Natural killer cell (primary cell): Measurements from ENCODE around the gene ELAVL3. TPM values are rescaled to one million over a fixed set of nuclear protein-coding genes. Genes with fewer than 3 reads are reported as not detected.

Experiments
- ATAC-seq, 3 donors: fragments of 150-1000 bp in 2 of 3; fragments of 200-7000 bp in 1 of 3; cut with Tn5 transposase; 1 replicate in 1 of 3; 2 replicates in 2 of 3; pipeline ENCODE4 v1.10.0; 2021; ENCODE audit warnings: mild to moderate bottlenecking in 2 of 3, moderate library complexity in 2 of 3
- DNase-seq, 2 donors: peaks; one replicate each; pipeline versions ENCODE4 v3.0.0 to v3.0.0-alpha.2; 2013 to 2021; ENCODE audit warnings: mixed read lengths in 1 of 2
- H3K27ac ChIP-seq: one replicate; pipeline ENCODE4 v1.5.1; 2013; ENCODE audit warnings: mild to moderate bottlenecking, low read length
- H3K27me3 ChIP-seq: one replicate; pipeline ENCODE4 v1.6.1; 2013; ENCODE audit warnings: low read length; ENCODE audit not compliant: control insufficient read depth, insufficient read depth
- H3K36me3 ChIP-seq: one replicate; pipeline ENCODE4 v1.6.1; 2013; ENCODE audit warnings: low read length; ENCODE audit not compliant: control insufficient read depth, insufficient read depth
- H3K4me1 ChIP-seq: one replicate; pipeline ENCODE4 v1.6.1; 2013; ENCODE audit warnings: low read length; ENCODE audit not compliant: control insufficient read depth, insufficient read depth
- H3K4me3 ChIP-seq: one replicate; pipeline ENCODE4 v1.5.1; 2013; ENCODE audit warnings: low read length
- H3K9me3 ChIP-seq: one replicate; pipeline ENCODE4 v1.6.1; 2013; ENCODE audit warnings: low read length; ENCODE audit not compliant: control insufficient read depth, insufficient read depth
- H3K27ac Mint-ChIP-seq, 2 donors: one replicate each; pipeline ENCODE4 v1.8.0; 2022; ENCODE audit warnings: mild to moderate bottlenecking in 2 of 2, mixed read lengths in 2 of 2, moderate library complexity in 1 of 2
- H3K27me3 Mint-ChIP-seq, 2 donors: one replicate each; pipeline ENCODE4 v1.8.0; 2022; ENCODE audit warnings: low read depth in 2 of 2, mixed read lengths in 2 of 2
- H3K36me3 Mint-ChIP-seq: one replicate; pipeline ENCODE4 v1.8.0; 2022; ENCODE audit warnings: mixed read lengths
- H3K4me1 Mint-ChIP-seq, 2 donors: one replicate each; pipeline ENCODE4 v1.8.0; 2022; ENCODE audit warnings: mixed read lengths in 2 of 2
- H3K4me3 Mint-ChIP-seq: one replicate; pipeline ENCODE4 v1.8.0; 2022; ENCODE audit warnings: mild to moderate bottlenecking, moderate library complexity, mixed read lengths
- H3K9me3 Mint-ChIP-seq, 2 donors: one replicate each; pipeline ENCODE4 v1.8.0; 2022; ENCODE audit warnings: mixed read lengths in 2 of 2
- CTCF ChIP-seq: fragments of 200-600 bp; IDR thresholded peaks from one replicate; pipeline ENCODE4 v1.8.0; 2022; ENCODE audit warnings: antibody characterized with exemption
- WGBS: methylation state at CpG from one replicate; pipeline ENCODE4 v1.1.7; 2013; ENCODE audit warnings: missing lambda C conversion rate; ENCODE audit not compliant: insufficient coverage; 5-methylcytosine and 5-hydroxymethylcytosine counted together
- intact Hi-C: fragments of 100-400 bp; cut with micrococcal nuclease; formaldehyde crosslinking; loops from one replicate; pipeline ENCODE4 v1.14.2; 2022
- total RNA-seq, 4 donors: library from RNA; stranded (reverse); fragments of 120-200 nt in 1 of 4; gene quantifications; one replicate each; pipeline versions ENCODE4 v1.2.3 to v1.2.4, GENCODE V29; 2013 to 2022

The ELAVL3 gene
- not detected for total RNA-seq
- total RNA-seq (2013), result not detected

- no peak for TF ChIP-seq CTCF
- Mint-ChIP-seq H3K27ac (peak within 1 kb of the TSS in 1 of 2 donors; percentile 89), H3K4me1 (peaks cover 15 to 30% of the 10 kb centered on the region in 2 donors), H3K36me3 (no peaks in the 10 kb centered on the region), H3K27me3 (peaks cover 28 to 31% of the 10 kb centered on the region in 2 donors), H3K9me3 (no peaks in the 10 kb centered on the region), H3K4me3 (peak within 1 kb of the TSS; percentile 25)
- H3K36me3 ChIP-seq, result peaks cover 2% of the 10 kb centered on the region
- H3K27me3 ChIP-seq, result peaks cover 24% of the 10 kb centered on the region
- H3K9me3 ChIP-seq, result no peaks in the 10 kb centered on the region
- DNase-seq (peak in 1 of 2 donors; percentile 38), ATAC-seq (no peak)
- H3K27ac ChIP-seq, result no peak within 1 kb of the TSS
- peaks cover 33% of the 10 kb centered on the region for H3K4me1 ChIP-seq
- intact Hi-C loops, result loop anchor here (5.0 kb wide), 1 partner anchor 354 kb away; no protein-coding TSS in a partner anchor
- 22% methylated on average over 71 of the region's 77 CpGs for WGBS
- no peak within 1 kb of the TSS for H3K4me3 ChIP-seq
These were observed at the start of gene ELAVL3 for GRCh38 chr19:11480715-11481533. ELAVL3 (minus strand) TSS chr19:11481046; CDS start chr19:11480608, 438 bp downstream.

GRCh38 chr19:11530432-11530831 is 49.6 kb upstream of the ELAVL3 start:
- Histone ChIP-seq H3K9me3 (no peaks in the 10 kb centered on the region), H3K4me3 (no peak overlapping the region), H3K36me3 (no peaks in the 10 kb centered on the region), H3K27ac (no peak overlapping the region), H3K4me1 (peaks cover 18% of the 10 kb centered on the region), H3K27me3 (no peaks in the 10 kb centered on the region)
- no peaks in the 10 kb centered on the region for H3K36me3 Mint-ChIP-seq
- no peak overlapping the region for H3K4me3 Mint-ChIP-seq
- H3K27ac Mint-ChIP-seq, result no peak overlapping the region
- peaks cover 17 to 32% of the 10 kb centered on the region in 2 donors for H3K4me1 Mint-ChIP-seq
- TF ChIP-seq CTCF, result no peak
- no peak for ATAC-seq
- 24% methylated on average over 9 of the region's 9 CpGs for WGBS
- H3K9me3 Mint-ChIP-seq, result no peaks in the 10 kb centered on the region
- peak in 1 of 2 donors; percentile 51 for DNase-seq
- no peaks in the 10 kb centered on the region for H3K27me3 Mint-ChIP-seq
- intact Hi-C loops, result no loop called here

- TF ChIP-seq CTCF, result no peak
- H3K36me3 Mint-ChIP-seq, result no peaks in the 10 kb centered on the region
- ATAC-seq, result peak; percentile 96 to 99 (median 97)
- H3K27ac Mint-ChIP-seq, result peak within 1 kb of the TSS; percentile 94 to 95
- H3K9me3 ChIP-seq, result no peaks in the 10 kb centered on the region
- no peaks in the 10 kb centered on the region for H3K9me3 Mint-ChIP-seq
- intact Hi-C loops, result loop anchor here (1.0 kb wide), 2 partner anchors 8 to 23 kb away; partner anchors contain the start of gene ZNF653
- H3K27me3 Mint-ChIP-seq, result no peaks in the 10 kb centered on the region
- DNase-seq, result peak; percentile 89 to 96
- peak within 1 kb of the TSS; percentile 46 for H3K4me3 ChIP-seq
- H3K27me3 ChIP-seq, result no peaks in the 10 kb centered on the region
- H3K36me3 ChIP-seq, result no peaks in the 10 kb centered on the region
- peaks cover 14 to 22% of the 10 kb centered on the region in 2 donors for H3K4me1 Mint-ChIP-seq
- under 1% methylated on average over 47 of the region's 47 CpGs for WGBS
- H3K4me3 Mint-ChIP-seq, result peak within 1 kb of the TSS; percentile 96
- H3K27ac ChIP-seq, result peak within 1 kb of the TSS; percentile 76
- H3K4me1 ChIP-seq, result peaks cover 17% of the 10 kb centered on the region
These were observed 47.9 kb upstream of the ELAVL3 start, which contains the start of gene ECSIT for GRCh38 chr19:11528551-11529341. ECSIT (minus strand) TSS chr19:11529134; CDS start chr19:11519170, 9,964 bp downstream.
